GM18520 (cell line): ENCODE measurements around the gene MRGPRE.

Source experiments
- ATAC-seq: cut with Tn5 transposase; IDR thresholded peaks from one replicate; pipeline ENCODE4 v1.9.1; 2021; ENCODE audit not compliant: unreplicated experiment

MRGPRE gene

DNA sequence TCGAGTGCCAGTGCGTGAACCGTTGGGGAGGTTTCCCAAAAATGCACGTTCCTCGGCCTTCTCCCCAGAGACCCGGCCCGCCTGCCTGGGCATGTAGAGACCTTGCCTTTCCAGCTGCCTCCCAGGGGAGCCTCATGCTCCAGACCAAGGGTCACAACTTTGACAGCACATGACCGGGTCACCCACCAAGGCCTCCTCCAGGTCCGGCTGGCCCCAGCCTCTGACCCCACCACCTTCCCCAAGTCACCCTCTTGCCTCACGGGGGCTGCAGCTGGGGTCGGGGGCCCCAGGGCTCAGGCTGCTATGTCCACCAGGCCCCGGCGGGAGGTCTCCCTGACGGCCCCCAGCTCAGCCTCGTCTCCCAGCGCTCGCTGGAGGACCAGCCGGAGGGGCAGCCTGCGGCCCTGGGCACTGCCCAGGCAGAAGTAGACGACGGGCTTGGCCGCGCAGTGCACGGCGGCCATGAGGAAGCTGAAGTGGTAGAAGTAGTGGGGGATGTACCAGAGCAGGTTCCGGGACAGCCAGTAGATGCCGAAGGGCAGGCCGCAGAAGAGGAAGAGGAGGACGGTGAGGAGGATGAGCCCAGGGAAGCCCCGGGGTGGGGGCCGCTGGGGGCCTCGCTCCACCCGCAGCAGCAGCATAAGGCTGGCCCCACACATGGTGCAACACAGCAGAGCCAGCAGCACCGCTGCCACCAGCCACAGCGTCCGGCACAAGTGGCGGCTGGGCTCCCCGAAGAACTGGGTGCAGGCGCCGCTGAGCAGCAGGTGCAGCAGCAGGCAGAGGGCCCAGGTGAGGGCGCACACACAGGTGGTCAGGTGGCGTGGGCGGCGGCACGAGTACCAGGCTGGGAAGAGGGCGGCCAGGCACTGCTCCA lies 4.4 kb downstream of the MRGPRE start:
- no peak for ATAC-seq

DNA sequence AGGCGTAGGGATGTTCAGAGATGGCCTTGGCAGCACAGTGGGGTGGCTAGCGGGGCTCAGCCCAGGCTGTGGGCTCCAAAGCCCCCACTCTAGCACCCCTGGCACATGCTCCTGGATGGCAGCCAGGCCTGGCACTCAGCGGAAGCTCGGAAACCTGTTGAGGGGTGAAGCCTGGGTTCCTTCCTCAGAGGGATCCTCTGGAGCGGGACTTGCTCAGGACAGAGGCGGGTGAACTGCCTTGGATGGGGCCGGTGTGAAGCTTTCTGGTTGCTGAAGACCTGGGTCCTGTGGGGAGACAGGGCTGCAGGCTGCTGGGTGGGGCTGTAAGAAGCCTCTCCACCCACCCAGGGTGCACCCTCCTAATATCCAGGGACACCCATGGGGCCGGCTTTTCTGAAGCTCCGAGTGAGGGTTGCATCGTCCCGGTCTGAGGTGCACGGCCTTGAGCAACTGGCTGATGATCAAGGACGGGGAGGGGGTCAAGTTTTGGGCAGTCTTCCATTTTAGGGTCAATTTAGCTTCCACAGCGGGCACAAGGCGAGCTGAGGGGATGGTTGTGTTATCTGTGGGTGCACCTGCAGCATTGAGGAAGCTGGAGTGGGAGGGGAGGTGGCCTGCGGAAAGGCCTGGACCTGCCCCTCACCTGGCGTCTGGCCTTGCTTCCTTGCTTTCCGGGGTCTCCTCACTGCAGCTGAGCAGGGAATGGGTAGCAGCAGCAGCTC lies 5.2 kb downstream of the MRGPRE start:
- no peak for ATAC-seq

DNA sequence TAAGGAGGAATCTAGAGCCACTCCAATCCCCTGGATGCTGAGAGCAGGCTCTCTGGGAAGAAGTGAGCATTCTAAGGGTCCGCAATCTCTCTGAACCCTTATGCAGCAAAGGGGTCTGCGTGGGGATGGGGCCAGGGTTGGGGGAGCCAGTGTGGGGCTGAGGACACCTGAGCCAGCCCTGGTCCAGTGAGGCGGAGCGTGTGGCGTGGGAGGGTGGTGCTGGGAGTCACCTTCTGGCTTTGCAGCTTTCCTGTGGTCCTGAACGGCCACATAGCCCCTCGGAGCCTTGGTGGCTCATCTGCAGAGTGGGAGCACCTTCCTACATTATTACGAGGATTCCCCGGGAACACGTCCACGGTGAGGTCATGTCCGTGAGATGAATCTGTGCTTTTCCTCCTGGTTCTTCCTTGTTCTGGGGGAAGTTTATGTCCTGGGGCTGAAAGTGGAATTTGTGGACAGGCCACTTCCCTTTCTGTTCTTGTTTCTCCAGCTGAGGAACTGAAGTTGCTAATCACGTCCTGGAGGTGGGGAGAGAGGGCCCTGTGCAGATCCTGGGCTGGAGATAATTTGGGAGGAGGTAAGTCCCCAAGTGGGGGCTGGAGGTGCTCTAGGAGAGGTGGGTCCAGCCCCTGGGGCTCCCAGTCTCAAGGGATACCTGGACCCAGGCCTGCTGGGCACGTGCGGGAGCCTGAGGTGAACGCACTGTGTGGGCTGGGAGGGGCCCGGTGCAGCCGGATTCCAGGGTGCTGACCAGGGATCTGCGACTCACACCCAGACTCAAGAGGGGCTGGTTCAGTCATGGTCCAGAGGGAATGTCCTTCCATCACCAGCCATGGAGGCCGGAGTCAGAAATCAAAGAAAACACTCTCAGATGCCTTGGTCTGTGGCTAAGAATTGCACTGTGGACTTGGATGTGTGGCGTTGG lies 6.1 kb downstream of the MRGPRE start:
- no peak for ATAC-seq

DNA sequence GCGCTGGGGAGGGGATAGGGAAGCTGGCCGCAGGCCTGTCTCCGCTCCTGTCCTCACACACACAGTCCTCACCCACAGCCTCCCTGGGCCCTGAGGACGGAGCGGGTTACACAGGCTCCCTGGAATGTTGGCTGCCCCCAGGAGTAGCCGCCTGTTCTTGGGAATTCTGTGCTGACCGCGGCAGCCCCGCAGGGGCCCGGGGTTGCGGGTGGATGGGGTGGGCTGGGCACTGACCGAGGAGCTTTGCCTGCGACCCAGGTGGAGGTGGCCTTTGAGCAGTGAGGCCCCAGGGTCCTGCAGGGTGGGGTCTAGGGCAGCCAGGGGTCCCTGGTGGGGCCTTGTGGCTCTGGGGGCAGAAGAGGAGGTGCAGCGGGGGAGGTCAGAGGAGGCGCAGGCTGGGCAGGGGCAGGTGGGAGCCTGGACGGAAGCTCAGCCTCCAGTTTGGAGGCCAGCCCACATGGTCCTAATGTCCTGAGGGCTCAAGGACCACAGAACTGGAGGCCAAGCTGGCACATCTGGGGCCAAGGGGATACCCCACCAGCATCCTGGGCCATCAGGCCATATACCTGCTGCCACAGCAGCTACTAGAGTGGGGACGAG lies 7.0 kb downstream of the MRGPRE start:
- no peak for ATAC-seq

- no peak for ATAC-seq
These were observed 7.7 kb downstream of the MRGPRE start for GRCh38 chr11:3224401-3225057.

DNA sequence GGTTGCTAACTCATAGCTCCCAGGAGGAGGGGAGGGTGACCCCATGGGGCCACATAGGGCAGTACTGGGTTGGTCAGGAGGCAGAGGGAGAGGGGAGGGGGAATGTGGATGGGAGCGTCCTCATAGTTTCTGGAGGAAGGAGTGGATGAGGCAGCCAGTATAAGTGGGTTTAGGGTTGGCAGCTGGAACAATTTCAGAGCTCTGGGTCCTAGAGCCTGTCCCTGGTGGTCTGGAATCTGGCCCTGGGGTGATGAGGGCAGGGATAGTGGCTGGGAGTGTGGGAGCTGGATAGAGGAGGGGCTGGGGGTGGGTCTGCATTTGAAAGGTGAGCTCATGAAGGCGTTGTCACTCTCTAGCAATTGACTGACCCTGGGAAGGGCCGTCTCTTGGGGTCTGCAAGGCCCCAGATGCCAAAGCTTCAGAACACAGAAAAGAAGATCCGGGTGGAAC lies 8.3 kb downstream of the MRGPRE start:
- no peak for ATAC-seq

- ATAC-seq: no peak
These were observed 9.0 kb downstream of the MRGPRE start for GRCh38 chr11:3222941-3223915.

DNA sequence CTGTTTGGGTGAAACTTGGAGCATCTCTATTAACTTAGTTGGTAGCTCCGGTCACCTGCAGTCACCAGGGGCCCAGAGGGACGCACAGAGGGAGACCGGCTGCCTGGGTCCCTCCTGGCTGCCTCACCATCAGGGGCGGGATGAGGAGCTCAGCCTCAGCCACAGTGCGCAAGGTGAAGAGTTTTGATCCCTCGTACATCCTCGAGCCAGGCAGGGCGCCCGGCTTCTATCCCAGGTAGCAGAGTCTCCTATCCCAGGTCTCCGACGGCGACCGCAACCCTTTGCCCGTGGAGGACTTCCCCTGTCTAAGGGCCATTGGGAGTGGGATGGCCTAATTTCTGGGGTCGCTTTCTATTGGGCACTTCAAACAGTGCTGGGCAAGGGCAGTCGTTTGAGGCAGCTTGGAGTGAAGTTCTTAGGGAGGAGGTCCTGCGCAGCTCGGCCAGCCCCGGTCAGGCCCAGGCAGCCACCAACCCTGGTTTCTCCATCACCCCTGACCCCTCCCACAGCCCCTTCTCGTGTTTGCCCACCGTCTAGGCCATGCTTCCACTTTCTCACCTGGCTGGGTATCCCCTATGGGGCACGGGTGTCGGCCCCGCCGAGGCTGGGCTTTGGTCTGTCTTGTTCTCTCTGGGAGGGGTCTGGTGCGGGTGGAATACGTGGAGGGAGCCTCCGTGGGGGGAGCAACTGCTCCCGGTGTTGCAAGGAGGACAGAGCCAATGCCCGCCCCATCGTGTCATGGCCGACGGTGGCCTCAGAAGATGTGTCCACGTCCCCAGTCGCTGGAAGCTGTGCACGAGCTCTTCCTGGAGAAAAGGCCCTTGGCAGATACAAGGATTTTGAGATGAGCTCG lies 10.0 kb downstream of the MRGPRE start:
- ATAC-seq: no peak

GRCh38 chr11:3221408-3222002 lies 10.7 kb downstream of the MRGPRE start:
- ATAC-seq: no peak

DNA sequence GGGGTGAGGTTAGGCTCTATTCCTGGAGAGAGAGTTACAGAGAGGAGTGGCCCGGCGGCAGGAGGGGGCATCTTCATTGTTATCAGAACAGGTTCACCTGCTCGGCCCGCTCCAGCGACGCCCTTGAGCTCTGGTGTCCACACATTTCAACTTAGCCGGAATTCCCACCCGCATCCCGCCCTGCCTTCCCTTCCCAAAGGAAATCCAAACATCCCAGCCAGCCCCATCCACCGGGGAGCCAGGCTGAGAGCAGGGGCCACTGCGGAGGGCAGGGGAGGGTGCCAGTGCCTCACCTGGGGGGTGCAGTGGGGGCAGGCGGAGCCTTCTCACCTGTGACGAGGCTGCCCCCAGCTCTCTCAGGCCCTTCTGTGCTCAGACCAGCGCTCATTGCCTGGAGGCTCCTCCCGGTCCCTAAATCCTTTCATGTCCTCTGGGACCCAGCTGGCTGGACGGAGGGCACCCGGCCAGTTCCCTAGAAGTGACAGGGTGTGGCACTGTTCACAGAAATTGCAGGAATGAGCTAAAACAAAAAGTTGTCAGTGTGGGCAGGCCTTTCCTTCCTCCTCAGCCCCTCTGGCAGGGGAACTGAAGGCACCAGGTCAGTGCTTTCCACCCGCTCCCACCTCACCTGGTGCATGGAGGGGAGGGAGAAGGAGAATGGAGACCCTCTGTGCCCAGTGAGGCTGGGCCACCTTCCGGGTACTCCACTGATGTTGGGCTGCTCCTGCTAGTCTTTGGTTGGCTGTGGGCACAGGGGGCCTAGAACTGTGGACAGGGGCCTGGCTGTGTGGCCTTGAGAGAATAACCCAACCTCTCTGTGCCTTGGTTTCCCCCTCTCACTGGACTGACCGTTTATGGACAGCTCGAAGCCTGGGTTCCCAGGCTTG lies 11.5 kb downstream of the MRGPRE start:
- ATAC-seq: no peak

- ATAC-seq: no peak
These were observed 12.1 kb downstream of the MRGPRE start for GRCh38 chr11:3220101-3220500.

- ATAC-seq: no peak
These were observed 12.8 kb downstream of the MRGPRE start for GRCh38 chr11:3219281-3219892.

DNA sequence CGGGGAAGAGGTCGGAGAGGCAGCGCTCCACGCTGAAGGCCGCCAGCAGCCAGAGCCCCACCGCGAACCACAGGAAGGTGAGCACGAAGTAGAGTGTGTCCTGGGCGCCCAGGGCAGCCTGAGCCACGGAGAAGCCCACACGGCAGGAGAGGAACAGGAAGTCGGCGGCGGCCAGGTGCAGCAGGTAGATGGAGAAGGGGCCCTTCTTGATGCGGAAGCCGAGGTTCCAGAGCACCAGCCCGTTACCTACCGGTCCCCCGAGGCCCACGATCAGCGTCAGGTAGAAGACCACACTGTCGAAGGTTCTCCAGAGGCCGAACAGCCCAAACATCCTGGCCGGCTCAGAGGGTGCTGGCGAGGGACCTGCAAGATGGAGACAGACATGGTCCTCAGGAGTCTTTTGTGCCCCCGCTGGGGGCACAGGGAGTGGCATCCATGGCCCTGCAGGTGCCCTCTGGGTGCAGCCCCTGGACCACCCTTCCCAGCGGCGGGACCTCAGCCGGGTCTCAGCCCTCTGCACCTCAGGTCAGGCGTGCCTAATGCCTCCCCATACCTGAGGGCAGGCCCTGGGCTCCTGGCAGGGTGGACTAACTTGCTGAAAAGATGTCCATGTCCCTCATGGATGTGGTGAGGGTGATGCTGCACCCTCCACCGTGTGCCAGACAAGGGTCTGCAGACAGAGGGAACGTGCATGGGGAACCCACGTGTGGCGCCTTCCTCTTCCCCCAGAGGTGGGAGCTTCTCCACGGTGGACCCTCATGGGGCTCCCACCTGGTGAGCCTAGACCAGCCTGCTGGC lies 13.5 kb downstream of the MRGPRE start, which contains the start of gene MRGPRG:
Gene MRGPRG (minus strand): TSS at position 331 of the 798 bp plus-strand sequence. CDS start 0 bp downstream, at position 331.
- ATAC-seq: no peak

DNA sequence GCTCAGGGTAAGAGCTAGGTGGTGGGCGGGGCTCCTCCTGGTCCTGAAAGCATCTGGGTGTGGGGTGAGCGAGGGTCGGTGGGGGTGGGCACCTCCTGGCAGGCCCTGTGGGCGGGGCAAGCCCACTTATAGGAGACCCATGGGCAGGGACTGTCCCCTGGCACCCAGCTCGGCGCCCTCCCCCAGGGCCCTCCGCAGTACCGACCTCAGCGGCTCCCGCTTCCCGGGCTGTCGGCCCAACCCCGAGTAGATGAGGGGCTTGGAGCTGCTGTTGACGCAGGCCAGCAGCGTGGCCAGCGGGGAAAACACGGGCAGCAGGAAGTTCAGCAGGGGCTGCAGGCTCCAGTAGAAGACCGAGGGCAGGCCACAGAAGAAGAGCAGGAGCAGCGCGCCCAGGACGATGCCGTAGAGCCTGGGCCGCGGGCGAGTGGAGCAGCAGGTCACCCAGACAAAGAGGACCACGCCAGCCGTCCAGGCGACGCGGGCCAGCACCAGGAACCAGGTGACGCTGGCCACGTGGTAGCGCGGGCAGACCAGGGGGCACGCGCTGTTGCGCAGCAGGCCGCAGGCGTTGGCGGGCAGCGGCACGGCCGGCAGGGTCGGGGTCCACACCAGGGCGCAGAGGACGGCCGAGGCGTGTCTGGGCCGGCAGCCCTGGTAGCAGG lies 14.3 kb downstream of the MRGPRE start:
- ATAC-seq: no peak

GRCh38 chr11:3216027-3216525 lies 16.1 kb downstream of the MRGPRE start:
- ATAC-seq: no peak
